ENCODE results near the gene KLHDC8A. TPM values are rescaled to one million over a fixed set of nuclear protein-coding genes. Genes with fewer than 3 reads are reported as not detected.

KLHDC8A gene
- total and polyA plus RNA-seq, 2 of the 13 experiments (the other 11 are each of a cell fraction or from before 2014, with no cell fraction given), result not detected

DNA sequence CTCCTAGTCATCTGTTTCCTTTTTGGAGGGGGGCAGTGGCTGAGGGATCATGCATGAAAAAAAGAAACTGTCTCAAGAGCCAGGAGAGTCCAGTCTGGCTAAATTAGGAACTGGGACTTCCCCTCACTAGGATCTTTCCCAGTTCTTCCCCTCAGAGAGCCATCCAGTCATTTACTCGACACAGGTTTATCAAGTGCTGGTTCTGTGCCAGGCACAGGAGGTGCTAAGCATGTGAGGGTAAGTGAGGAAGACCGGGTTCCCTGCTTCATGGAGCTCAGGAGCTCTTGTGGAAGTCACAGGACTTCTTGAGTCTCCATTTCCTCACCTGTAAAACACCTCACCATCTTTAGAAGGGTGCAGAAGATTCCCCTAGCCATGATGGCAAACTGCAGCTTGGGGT is 26.6 kb downstream of the KLHDC8A start:
- in situ Hi-C loops (cut with HindIII; ENCODE audit: extremely low pct_ligation_motif_present, low pct_unique_long_range_greater_than_20kb), result loop anchor here (10.0 kb wide), 1 partner anchor 355 kb away; no protein-coding TSS in a partner anchor
- no peaks in the 10 kb centered on the region for H4K20me1 ChIP-seq (ENCODE audit: insufficient read depth, low read length)
- H3K4me3 ChIP-seq (replicated peaks in 1 of 3; ENCODE audit: insufficient read depth in 1 of 3, low read depth in 2 of 3, low read length in 3 of 3), result no peak overlapping the region
- H3K79me2 ChIP-seq (ENCODE audit: insufficient read depth, low read length), result no peaks in the 10 kb centered on the region
- no TSS peak for BruUV-seq (replicated peaks)
- no peak overlapping the region for H3K4me2 ChIP-seq (ENCODE audit: low read depth, low read length)
- no peaks in the 10 kb centered on the region for H3K36me3 ChIP-seq (replicated peaks in 1 of 2; ENCODE audit: control insufficient read depth in 1 of 2, insufficient read depth in 2 of 2, low read length in 2 of 2)
- no peak for TF ChIP-seq NFE2 (CRISPR knock-in tag; IDR thresholded peaks at IDR 0.05)
- TF ChIP-seq, protein P1, sequence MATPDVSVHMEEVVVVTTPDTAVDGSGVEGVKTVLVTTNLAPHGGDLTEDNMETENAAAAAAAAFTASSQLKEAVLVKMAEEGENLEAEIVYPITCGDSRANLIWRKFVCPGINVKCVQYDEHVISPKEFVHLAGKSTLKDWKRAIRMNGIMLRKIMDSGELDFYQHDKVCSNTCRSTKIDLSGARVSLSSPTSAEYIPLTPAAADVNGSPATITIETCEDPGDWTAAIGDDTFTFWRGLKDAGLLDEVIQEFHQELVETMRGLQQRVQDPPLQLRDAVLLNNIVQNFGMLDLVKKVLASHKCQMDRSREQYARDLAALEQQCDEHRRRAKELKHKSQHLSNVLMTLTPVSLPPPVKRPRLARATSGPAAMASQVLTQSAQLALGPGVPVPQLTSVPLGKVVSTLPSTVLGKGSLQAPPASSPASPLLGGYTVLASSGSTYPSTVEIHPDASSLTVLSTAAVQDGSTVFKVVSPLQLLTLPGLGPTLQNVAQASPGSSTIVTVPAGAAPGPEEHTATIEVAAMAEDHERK (CRISPR knock-in tag; IDR thresholded peaks at IDR 0.05; ENCODE audit: low read depth), result no peak
- TF ChIP-seq PCBP1 (IDR thresholded peaks at IDR 0.05; ENCODE audit: borderline replicate concordance, low read depth, low read length), result no peak
- TF ChIP-seq ARNT2 (CRISPR knock-in tag; IDR thresholded peaks at IDR 0.05; ENCODE audit: low read depth), result no peak
- no peaks in the 10 kb centered on the region for H3K9me3 ChIP-seq (ENCODE audit: low read length)
- FAIRE-seq (no peak), DNase-seq (ENCODE audit: low spot score) (no peak), ATAC-seq (no peak)
- ChIA-PET CTCF (ENCODE audit: low intra/inter-chr PET ratio, low total read pairs) (no interaction called here), POLR2A (interaction anchor here (1.0 kb wide), 1 partner anchor 12 kb away, joined by 3 read pairs; no protein-coding TSS in a partner anchor)
- no peak overlapping the region for H3K27ac ChIP-seq (ENCODE audit: extremely low read length, insufficient read depth, low read length)
- no peak overlapping the region for H3K9ac ChIP-seq (ENCODE audit: insufficient read depth, low read depth, low read length)
- intact Hi-C loops (cut with micrococcal nuclease; ENCODE audit: unreplicated experiment), result loop anchor here (10.0 kb wide), 1 partner anchor 125 kb away; the partner anchor contains the start of gene BLACAT1
- H3K27me3 ChIP-seq (ENCODE audit: control insufficient read depth in 1 of 2, insufficient read depth in 2 of 2, low read length in 2 of 2), result peaks cover 2 to 63% of the 10 kb centered on the region in 2 experiments
- H3K4me1 ChIP-seq (ENCODE audit: insufficient read depth, low read length), result peaks cover 2% of the 10 kb centered on the region; the same call in 1 of the 2 replicates
- no peak overlapping the region for H2AFZ ChIP-seq (ENCODE audit: low read length)
- 8% methylated on average over 2 of the region's 2 CpGs for WGBS (ENCODE audit: low lambda C conversion rate)

DNA sequence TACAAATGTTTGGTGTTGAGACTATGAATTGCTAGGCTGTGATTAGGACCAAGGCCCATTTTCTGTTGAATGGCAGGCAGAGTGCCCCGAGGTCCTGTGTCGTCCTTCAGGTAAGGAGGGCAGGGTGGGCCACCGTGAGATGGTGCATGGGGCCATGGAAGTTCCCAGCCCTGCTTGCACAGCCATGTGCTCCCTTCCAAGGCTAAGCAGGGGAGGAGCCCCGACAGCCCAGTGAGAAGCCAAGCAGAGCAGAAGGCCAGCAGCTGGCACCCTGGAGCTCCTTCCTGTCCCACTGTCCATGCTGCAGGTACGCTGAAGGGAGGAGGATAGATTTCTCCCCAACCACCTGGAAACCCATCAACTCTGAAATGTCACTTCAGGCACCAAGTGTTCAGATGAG is 27.0 kb downstream of the KLHDC8A start:
- no peak for DNase-seq (ENCODE audit: low spot score)
- no peak for FAIRE-seq
- H3K27ac ChIP-seq (ENCODE audit: extremely low read length, insufficient read depth, low read length), result no peak overlapping the region
- H3K4me1 ChIP-seq (ENCODE audit: insufficient read depth, low read length), result peaks cover 6% of the 10 kb centered on the region
- no peak overlapping the region for H2AFZ ChIP-seq (ENCODE audit: low read length)
- ChIA-PET CTCF (ENCODE audit: low intra/inter-chr PET ratio, low total read pairs) (no interaction called here), POLR2A (interaction anchor here (1.0 kb wide), 1 partner anchor 11 kb away, joined by 3 read pairs; no protein-coding TSS in a partner anchor)
- H3K9me3 ChIP-seq (ENCODE audit: low read length), result no peaks in the 10 kb centered on the region
- no TSS peak for BruUV-seq (replicated peaks)
- in situ Hi-C loops (cut with HindIII; ENCODE audit: extremely low pct_ligation_motif_present, low pct_unique_long_range_greater_than_20kb), result loop anchor here (10.0 kb wide), 1 partner anchor 355 kb away; no protein-coding TSS in a partner anchor
- no peak for ATAC-seq
- H3K4me2 ChIP-seq (ENCODE audit: low read depth, low read length), result no peak overlapping the region
- H4K20me1 ChIP-seq (ENCODE audit: insufficient read depth, low read length), result no peaks in the 10 kb centered on the region
- H3K27me3 ChIP-seq (ENCODE audit: control insufficient read depth in 1 of 2, insufficient read depth in 2 of 2, low read length in 2 of 2), result peaks cover 2 to 68% of the 10 kb centered on the region in 2 experiments
- no peak overlapping the region for H3K9ac ChIP-seq (ENCODE audit: insufficient read depth, low read depth, low read length)
- H3K79me2 ChIP-seq (ENCODE audit: insufficient read depth, low read length), result no peaks in the 10 kb centered on the region
- intact Hi-C loops (cut with micrococcal nuclease; ENCODE audit: unreplicated experiment), result loop anchor here (10.0 kb wide), 1 partner anchor 125 kb away; the partner anchor contains the start of gene BLACAT1
- no peak overlapping the region for H3K4me3 ChIP-seq (replicated peaks in 1 of 3; ENCODE audit: insufficient read depth in 1 of 3, low read depth in 2 of 3, low read length in 3 of 3)
- WGBS (ENCODE audit: low lambda C conversion rate), result 15% methylated on average over 4 of the region's 5 CpGs
- H3K36me3 ChIP-seq (replicated peaks in 1 of 2; ENCODE audit: control insufficient read depth in 1 of 2, insufficient read depth in 2 of 2, low read length in 2 of 2), result no peaks in the 10 kb centered on the region
- TF ChIP-seq ZNF772 (CRISPR knock-in tag; IDR thresholded peaks at IDR 0.05) (no peak), POLR2G (IDR thresholded peaks at IDR 0.05; ENCODE audit: low read depth, low read length) (no peak), SAP130 (CRISPR knock-in tag; IDR thresholded peaks at IDR 0.05; ENCODE audit: low read depth) (no peak), ZNF652 (CRISPR knock-in tag; IDR thresholded peaks at IDR 0.05; ENCODE audit: borderline replicate concordance, low read depth) (no peak), ZFAT (CRISPR knock-in tag; conservative IDR thresholded peaks at IDR 0.05) (no peak), DNMT1 (CRISPR knock-in tag; IDR thresholded peaks at IDR 0.05) (no peak), ZNF782 (CRISPR knock-in tag; IDR thresholded peaks at IDR 0.05; ENCODE audit: borderline replicate concordance) (no peak), ZNF44 (CRISPR knock-in tag; IDR thresholded peaks at IDR 0.05) (no peak), ZNF383 (CRISPR knock-in tag; IDR thresholded peaks at IDR 0.05; ENCODE audit: borderline replicate concordance) (no peak), CENPX (CRISPR knock-in tag; IDR thresholded peaks at IDR 0.05) (no peak)
- TF ChIP-seq, protein P2, sequence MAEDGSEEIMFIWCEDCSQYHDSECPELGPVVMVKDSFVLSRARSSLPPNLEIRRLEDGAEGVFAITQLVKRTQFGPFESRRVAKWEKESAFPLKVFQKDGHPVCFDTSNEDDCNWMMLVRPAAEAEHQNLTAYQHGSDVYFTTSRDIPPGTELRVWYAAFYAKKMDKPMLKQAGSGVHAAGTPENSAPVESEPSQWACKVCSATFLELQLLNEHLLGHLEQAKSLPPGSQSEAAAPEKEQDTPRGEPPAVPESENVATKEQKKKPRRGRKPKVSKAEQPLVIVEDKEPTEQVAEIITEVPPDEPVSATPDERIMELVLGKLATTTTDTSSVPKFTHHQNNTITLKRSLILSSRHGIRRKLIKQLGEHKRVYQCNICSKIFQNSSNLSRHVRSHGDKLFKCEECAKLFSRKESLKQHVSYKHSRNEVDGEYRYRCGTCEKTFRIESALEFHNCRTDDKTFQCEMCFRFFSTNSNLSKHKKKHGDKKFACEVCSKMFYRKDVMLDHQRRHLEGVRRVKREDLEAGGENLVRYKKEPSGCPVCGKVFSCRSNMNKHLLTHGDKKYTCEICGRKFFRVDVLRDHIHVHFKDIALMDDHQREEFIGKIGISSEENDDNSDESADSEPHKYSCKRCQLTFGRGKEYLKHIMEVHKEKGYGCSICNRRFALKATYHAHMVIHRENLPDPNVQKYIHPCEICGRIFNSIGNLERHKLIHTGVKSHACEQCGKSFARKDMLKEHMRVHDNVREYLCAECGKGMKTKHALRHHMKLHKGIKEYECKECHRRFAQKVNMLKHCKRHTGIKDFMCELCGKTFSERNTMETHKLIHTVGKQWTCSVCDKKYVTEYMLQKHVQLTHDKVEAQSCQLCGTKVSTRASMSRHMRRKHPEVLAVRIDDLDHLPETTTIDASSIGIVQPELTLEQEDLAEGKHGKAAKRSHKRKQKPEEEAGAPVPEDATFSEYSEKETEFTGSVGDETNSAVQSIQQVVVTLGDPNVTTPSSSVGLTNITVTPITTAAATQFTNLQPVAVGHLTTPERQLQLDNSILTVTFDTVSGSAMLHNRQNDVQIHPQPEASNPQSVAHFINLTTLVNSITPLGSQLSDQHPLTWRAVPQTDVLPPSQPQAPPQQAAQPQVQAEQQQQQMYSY (CRISPR knock-in tag; IDR thresholded peaks at IDR 0.05), result no peak

Measured in HepG2 (cell line).